Measurements from ENCODE around the gene CPXM1.
"Not testable (repeated sequence)": the region's sequence is repeated elsewhere in the genome, so short reads cannot be mapped to it uniquely, and the experiment has no call there.

Gene CPXM1

GRCh38 chr20:2799688-2800520 lies 523 bp downstream of the CPXM1 start:
- peak; percentile 8 for DNase-seq (ENCODE audit: low spot score)

DNA sequence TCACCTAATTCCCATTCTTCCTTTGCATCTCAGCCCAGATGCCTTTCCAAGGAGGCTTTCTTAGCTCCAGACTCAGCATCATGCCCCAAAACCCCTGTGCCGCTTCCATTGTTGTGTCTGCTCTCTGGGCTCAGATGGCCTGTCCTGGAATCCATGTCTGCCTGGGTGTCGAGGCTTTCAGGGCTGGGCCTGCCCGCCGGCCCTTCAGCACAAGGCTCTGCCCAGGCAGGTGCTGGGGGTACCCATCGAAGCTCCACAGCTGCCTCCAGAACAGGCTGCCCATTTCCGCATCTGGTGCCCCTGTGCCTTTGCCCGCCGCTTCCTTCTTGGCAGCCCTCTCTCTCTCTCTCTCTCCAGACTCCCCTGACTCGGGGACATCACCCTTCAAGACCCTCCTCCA lies 1.2 kb downstream of the CPXM1 start:
- DNase-seq (ENCODE audit: low spot score): no peak

GRCh38 chr20:2798814-2799213 lies 1.6 kb downstream of the CPXM1 start:
- DNase-seq (ENCODE audit: low spot score): no peak

GRCh38 chr20:2798095-2798805 lies 2.2 kb downstream of the CPXM1 start:
- no peak for DNase-seq (ENCODE audit: low spot score)

GRCh38 chr20:2797136-2797983 lies 3.1 kb downstream of the CPXM1 start:
- no peak for DNase-seq (ENCODE audit: low spot score)

GRCh38 chr20:2796011-2796660 lies 4.3 kb downstream of the CPXM1 start:
- DNase-seq (ENCODE audit: low spot score): no peak

DNA sequence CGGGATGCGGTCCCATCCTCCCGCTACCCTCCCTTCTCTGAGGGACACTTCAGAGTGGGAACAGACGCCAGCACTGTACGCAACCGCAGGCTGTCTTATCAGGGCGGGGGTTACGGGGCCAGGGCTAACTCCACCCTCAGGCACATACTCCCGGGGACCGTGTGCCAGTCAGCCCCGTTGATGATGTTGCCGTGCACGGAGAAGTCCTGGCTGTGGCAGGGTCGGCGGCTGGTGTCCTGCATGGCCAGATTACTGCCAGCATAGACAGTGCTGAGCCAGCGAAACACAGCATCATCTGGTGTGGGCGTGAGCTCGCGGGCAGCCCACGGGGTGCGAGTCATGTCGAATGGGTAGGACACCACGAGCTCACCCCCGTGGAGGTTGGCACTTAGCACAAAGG lies 5.0 kb downstream of the CPXM1 start:
- DNase-seq (ENCODE audit: low spot score): no peak

DNA sequence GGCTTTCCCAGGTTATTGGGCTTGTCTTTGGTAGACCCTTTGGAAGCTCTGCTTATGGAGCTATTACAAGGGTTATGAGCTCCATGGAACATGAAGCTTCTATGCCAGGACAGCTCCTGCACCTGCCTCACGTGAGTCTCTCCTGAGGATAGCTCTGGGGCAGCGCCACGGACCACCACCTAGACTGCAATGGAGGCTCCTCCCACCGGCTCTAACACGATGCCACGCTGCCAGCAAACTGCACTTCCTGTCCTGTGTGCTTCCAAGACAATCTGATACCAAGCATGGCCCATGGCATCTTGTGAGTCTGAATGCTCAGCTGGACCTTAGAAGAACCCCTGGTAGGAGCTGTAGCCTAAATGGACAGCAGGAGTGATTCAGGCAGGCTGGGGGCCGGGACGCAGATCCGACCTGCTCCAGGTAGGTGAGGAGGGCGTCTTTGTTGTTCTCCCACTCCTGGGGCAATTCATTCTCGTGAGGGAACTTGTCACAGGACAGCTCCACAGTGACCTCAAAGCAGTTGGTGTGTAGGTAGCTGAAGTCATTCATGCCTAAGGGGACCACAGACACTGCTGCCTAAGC lies 5.5 kb downstream of the CPXM1 start:
- DNase-seq (ENCODE audit: low spot score): no peak

- DNase-seq (ENCODE audit: low spot score): no peak
Measured at GRCh38 chr20:2794202-2794748, 6.2 kb downstream of the CPXM1 start.

- DNase-seq (ENCODE audit: low spot score): no peak
Measured at GRCh38 chr20:2793471-2793870, 7.0 kb downstream of the CPXM1 start.

- no peak for DNase-seq (ENCODE audit: low spot score)
Measured at GRCh38 chr20:2783908-2784566, 16.4 kb downstream of the CPXM1 start.

DNA sequence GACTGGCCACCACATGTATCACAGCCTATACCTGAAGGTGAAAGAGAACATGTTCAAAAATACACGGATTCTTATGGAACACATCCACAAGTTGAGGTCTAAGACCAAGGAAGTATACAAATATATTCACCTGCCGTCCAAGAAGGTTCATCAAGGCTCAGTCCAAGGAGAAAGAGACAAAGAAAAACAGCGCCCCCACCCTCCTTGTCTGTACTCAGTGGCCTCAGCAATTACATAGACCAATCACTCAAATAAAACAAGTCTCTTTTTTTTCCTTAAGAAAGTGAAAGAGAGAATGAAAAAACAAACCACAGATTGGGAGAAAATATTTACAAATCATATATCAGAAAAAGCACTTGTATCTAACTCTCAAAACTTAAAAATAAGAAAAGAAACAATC lies 19.5 kb downstream of the CPXM1 start:
- no peak for DNase-seq (ENCODE audit: low spot score)

DNA sequence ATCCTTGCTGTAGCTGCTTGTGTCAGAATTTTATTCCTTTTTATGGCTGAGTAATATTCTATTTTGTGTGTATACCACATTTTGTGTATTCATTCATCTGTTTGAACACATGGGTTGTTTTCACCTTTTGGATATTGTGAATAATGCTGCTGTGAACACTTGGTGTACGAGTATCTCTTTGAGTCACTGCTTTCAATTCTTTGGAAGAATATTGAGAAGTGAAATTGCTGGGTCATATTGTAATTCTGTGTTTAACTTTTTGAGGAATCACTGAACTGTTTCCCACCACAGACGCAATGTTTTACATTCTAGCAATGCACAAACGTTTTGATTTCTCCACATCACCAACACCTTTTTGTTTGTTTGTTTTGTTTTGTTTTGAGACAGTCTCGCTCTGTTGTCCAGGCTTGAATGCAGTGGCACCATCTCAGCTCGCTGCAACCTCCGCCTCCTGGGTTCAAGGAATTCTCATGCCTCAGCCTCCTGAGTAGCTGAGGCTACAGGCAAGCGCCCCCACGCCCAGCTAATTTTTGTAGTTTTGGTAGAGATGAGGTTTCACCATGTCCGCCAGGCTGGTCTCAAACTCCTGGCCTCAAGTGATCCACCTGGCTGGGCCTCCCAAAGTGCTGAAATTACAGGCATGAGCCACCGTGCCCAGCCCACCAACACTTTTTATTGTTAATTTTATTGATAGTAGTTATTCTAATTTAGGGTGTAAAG lies 21.7 kb downstream of the CPXM1 start:
- DNase-seq (ENCODE audit: low spot score): no peak

DNA sequence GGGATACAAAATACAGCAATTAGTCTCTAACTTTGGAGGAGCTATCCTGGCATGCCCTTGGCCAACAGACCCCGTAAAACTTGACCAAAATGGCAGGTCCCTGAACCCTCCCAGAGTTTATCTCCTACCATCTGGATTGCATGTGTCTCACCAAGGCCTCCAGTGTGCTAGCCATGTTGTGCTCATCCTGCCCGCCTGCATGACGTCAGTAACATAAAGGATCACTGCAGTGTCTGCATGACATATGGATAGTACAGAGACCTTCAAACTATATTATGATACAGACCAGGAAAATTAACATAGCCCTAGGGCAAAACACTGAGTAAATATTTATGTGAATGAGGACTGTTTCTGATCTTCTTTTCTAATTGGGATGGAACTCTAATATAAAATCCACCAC lies 25.3 kb downstream of the CPXM1 start:
- no peak for DNase-seq (ENCODE audit: low spot score)

GRCh38 chr20:2773812-2774211 lies 26.6 kb downstream of the CPXM1 start:
- no peak for DNase-seq (ENCODE audit: low spot score)

DNA sequence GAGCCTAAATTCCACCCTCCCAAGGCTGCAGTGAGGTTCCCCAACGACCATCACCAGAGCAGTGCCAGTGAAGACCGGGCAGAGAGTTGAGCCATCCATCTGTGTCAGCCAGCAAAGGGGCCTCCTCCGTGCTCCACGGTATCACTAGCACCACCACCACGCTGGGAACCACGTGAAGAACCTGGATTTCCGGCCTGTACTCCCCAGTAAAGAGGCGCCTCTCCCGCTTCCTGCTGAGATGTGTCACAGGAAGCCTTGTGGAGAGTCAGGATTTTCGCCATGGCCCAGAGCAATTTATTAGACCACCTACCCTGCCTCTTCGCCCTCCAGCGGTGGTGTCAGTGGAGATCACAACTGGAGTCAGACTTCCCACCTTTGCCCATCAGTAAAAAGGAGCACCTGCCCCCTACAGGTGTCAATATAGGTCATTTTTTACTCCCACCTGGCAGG lies 28.8 kb downstream of the CPXM1 start:
- no peak for DNase-seq (ENCODE audit: low spot score)

DNA sequence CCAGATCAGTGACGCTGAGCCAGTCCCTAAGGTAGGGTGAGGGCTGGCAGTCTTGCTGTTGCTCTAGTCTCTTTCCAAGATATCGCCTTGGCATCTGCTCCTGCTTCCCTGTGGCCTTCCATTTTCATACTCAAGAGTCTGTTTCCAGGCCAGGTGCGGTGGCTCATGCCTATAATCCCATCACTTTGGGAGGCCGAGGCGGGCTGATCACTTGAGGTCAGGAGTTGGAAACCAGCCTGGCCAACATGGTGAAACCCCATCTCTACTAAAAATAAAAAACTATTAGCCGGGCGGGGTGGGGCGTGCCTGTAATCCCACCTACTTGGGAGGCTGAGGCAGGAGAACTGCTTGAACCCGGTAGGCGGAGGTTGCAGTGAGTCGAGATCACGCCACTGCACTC lies 30.3 kb downstream of the CPXM1 start:
- not testable (repeated sequence) for DNase-seq (ENCODE audit: low spot score)

DNA sequence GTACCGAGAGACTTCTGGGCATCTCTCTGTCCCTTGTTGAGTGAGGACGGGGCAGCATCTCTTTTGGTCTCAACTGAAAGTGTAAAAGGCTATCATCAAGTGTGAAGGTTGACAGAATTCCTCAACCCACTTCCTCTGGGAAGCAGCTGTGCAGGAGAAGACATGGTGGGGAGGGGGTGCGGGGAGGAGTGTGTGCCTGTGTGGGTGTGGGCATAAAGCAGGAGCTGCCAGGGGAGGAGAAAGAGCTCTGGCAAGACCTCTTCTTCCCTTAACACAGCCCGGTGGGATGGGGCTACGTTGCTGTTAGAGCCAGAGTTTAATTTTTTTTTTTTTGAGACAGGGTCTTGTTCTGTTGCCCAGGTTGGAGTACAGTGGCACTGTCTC lies 31.8 kb downstream of the CPXM1 start:
- DNase-seq (ENCODE audit: low spot score): no peak

DNA sequence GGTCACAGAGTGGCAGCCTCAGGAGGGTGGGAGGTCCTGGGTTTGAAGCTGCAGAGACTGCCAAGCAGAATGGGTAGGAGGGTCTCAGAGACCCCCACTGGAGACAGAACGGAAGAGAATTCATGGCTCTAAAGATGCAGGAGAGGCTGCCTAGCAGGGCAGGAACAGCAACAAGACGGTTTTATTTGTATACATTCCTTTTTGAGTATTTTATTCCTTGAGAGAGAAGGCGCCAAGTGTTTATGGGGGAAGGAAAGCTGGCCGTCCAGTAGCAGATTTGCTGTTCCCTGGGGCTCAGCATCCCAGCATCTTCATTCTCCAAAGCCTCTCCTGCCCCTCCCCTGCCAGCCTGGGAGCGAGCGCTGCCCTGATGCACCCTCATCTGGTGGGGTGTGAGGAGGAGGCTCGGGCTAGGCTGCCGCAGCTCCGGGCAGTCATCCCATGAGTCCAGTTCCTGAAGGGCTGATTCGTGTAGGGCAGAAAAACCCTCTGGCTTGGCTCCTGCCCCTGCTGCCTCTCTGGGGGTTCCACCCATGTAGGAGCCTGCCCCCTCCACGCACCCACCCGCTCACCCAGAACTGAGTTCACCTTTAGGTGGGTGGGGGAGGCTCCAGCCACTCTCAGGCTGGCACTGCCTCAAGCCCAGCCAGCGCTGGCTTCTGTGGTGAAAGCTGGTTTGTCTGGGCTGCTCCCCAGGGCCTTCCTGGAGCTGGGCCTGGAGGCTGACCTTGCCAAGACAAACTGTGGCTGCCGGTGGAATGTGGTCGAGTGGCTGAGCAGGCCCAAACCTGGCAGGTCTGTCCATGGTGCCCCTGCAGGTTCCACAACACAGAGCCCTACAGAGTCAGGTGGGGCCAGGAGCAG lies 32.4 kb downstream of the CPXM1 start:
- DNase-seq (ENCODE audit: low spot score): no peak

All from HuH-7.5 (cell line).